ENCODE measurements around the gene TNFRSF8. TPM values are rescaled to one million over a fixed set of nuclear protein-coding genes. Genes with fewer than 3 reads are reported as not detected.
"Not testable (repeated sequence)": the region's sequence is repeated elsewhere in the genome, so short reads cannot be mapped to it uniquely, and the experiment has no call there.

The TNFRSF8 gene
- polyA plus RNA-seq, 1 experiment: 0.22 TPM

DNA sequence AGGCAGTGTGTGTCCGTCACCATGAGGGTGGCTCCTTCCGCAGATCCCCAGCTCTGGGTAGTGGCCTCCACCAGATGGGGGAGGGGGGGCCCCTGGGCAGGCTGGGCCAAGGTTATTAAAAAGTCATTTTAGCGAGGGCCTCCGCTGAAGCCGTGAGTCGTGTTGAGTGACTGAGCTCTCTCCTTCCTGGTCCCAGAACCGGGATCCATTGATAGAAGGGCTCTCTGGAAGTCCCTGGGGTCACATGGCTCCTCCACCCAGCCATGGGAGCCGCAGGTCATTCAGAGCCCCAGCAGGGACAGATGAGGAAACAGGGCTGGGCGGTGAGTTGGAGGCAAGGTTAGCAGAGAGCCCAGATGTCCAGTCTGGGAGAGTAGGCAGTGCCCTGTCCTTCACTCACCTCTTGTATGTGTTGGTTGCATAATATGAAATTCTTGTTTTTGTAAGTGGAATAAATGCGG, 30.9 kb upstream of the TNFRSF8 start:
- Histone ChIP-seq H3K9me3 (ENCODE audit: control insufficient read depth, insufficient read depth, low read length) (no peaks in the 10 kb centered on the region), H3K27ac (ENCODE audit: low read depth, low read length) (no peak overlapping the region), H3K27me3 (ENCODE audit: control insufficient read depth, insufficient read depth, low read length) (no peaks in the 10 kb centered on the region), H3K4me3 (ENCODE audit: low read depth, low read length) (no peak overlapping the region)
- ChIA-PET CTCF (interaction anchor here (1.4 to 1.7 kb wide), 2 partner anchors 12 to 47 kb away, joined by 5 to 8 read pairs; partner anchors contain the start of gene MIIP), POLR2A (interaction anchor here (1.6 kb wide), 1 partner anchor 124 kb away, joined by 8 read pairs; no protein-coding TSS in a partner anchor)
- TF ChIP-seq, protein P1, sequence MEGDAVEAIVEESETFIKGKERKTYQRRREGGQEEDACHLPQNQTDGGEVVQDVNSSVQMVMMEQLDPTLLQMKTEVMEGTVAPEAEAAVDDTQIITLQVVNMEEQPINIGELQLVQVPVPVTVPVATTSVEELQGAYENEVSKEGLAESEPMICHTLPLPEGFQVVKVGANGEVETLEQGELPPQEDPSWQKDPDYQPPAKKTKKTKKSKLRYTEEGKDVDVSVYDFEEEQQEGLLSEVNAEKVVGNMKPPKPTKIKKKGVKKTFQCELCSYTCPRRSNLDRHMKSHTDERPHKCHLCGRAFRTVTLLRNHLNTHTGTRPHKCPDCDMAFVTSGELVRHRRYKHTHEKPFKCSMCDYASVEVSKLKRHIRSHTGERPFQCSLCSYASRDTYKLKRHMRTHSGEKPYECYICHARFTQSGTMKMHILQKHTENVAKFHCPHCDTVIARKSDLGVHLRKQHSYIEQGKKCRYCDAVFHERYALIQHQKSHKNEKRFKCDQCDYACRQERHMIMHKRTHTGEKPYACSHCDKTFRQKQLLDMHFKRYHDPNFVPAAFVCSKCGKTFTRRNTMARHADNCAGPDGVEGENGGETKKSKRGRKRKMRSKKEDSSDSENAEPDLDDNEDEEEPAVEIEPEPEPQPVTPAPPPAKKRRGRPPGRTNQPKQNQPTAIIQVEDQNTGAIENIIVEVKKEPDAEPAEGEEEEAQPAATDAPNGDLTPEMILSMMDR (IDR thresholded peaks at IDR 0.05; ENCODE audit: low read depth, low read length): no peak
- no peak for DNase-seq (ENCODE audit: low read depth, low spot score)

DNA sequence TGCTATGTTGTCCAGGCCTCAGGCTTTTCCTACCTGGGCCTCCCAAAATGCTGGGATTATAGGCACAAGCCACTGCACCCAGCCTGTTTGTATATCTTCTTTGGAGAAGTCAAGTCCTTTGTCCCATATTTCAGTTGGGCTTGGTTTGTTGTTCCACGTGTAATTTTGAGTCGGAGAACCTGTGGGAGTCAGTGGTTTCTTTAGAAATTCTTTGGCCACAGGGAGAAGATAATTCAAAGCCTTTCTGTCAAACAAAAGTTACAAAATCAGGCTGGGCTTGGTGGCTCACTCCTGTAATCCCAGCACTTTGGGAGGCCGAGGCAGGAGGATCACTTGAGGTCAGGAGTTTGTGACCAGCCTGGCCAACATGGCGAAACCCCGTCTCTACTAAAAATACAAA, 29.7 kb upstream of the TNFRSF8 start:
- CTCF ChIA-PET: interaction anchor here (0.8 to 1.2 kb wide), 2 partner anchors 13 to 149 kb away, joined by 3 read pairs; no protein-coding TSS in a partner anchor
- POLR2A ChIA-PET; DNase-seq (ENCODE audit: low read depth, low spot score); H3K4me3 ChIP-seq (ENCODE audit: low read depth, low read length); H3K9me3 ChIP-seq (ENCODE audit: control insufficient read depth, insufficient read depth, low read length); H3K27ac ChIP-seq (ENCODE audit: low read depth, low read length); H3K27me3 ChIP-seq (ENCODE audit: control insufficient read depth, insufficient read depth, low read length): not testable (repeated sequence)

DNA sequence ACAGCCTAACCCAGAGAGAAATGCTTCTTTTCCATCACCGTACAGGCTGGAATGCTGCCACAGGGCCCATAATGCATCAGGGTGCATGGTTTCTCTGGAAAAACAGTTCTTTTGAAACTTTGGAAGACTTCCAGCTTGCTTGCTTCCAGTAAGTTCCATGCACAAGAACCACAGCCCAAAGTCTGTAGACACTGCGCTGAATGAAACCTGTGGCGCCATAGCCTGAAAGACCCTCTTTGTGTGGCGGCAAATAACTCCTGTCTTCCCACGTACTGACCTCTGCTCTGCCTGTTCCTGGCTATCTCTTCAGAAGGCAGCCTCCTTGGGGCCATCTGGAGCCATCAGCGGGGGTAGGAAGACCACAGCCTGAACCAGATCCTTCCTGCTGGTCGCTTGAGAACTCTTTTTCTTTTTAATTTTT, 28.7 kb upstream of the TNFRSF8 start:
- DNase-seq (ENCODE audit: low read depth, low spot score): no peak
- CTCF ChIA-PET: interaction anchor here (0.8 to 1.3 kb wide), 3 partner anchors 14 to 148 kb away, joined by 3 read pairs; no protein-coding TSS in a partner anchor
- TF ChIP-seq, protein P1 (IDR thresholded peaks at IDR 0.05; ENCODE audit: low read depth, low read length): no peak
- Histone ChIP-seq H3K4me3 (ENCODE audit: low read depth, low read length) (no peak overlapping the region), H3K27ac (ENCODE audit: low read depth, low read length) (no peak overlapping the region), H3K9me3 (ENCODE audit: control insufficient read depth, insufficient read depth, low read length) (no peaks in the 10 kb centered on the region), H3K27me3 (ENCODE audit: control insufficient read depth, insufficient read depth, low read length) (peaks cover 6% of the 10 kb centered on the region)
- POLR2A ChIA-PET: no interaction called here

DNA sequence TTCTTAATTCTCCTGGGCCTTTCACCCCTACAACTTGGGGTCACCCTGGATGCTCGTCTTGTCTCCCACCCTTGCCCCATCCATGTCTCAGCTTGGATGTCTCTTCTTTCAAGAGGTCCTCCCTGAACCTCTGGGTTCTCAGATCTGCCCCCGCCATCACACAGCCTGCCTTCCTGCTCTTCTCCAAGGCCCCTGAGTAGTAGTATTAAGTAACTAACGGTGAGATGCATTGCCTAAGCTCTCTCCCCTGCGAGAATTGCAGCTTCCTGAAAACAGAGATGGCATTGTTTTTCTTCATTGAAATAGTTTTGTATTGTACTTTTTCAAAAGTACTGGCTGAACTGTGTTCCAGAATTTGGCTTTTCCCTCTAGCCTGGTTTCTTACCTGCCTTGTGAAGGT, 27.8 kb upstream of the TNFRSF8 start:
- no peak overlapping the region for H3K27ac ChIP-seq (ENCODE audit: low read depth, low read length)
- H3K9me3 ChIP-seq (ENCODE audit: control insufficient read depth, insufficient read depth, low read length): no peaks in the 10 kb centered on the region
- ChIA-PET POLR2A (interaction anchor here (0.6 kb wide), 1 partner anchor 9 kb away, joined by 3 read pairs; no protein-coding TSS in a partner anchor), CTCF (interaction anchor here (1.3 to 1.4 kb wide), 2 partner anchors 43 to 44 kb away, joined by 3 read pairs; no protein-coding TSS in a partner anchor)
- H3K27me3 ChIP-seq (ENCODE audit: control insufficient read depth, insufficient read depth, low read length): peaks cover 6% of the 10 kb centered on the region
- H3K4me3 ChIP-seq (ENCODE audit: low read depth, low read length): no peak overlapping the region
- no peak for DNase-seq (ENCODE audit: low read depth, low spot score)
- TF ChIP-seq, protein P1 (IDR thresholded peaks at IDR 0.05; ENCODE audit: low read depth, low read length): no peak

DNA sequence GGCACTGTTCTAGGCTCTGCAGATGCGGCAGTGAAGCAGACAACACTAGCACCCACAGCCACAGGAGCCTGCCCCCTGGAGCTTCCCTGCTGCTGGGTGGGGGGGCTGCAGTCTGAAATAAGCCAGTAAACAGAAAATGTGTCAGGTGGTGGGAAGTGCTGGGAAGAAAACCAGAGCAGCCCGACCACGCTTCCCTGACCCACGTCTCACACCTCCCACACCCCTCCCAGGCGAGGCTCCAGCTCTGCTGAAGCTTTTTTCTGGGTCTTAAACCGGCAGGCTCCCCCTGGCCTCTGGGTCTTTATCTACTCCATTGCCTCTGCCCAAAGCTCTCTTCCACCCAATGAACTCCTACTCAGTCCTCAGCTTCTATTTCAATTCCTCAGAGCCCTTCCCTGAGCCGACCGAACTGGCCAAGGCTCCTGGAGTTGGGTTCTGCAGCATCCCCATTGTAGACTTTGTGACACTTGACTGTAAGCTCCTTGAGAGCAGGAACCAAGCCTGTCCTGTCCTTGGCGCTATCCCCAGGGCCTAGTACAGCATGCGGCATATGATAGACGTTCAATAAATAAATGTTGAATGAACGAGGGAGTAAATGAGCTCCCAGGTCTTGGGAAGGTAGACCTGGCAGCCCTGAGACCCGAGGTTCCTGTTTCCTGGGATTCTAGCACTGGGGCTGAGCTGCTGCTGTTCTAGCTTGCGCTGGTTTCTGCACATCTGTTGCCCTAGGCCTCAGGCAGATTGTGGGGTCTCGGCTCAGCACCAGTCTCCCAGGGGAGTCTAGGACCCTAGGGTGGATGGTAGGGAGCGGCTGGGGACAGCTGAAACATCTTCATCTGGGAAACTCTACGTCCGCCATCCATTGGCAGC, 25.4 kb upstream of the TNFRSF8 start:
- H3K4me3 ChIP-seq (ENCODE audit: low read depth, low read length): no peak overlapping the region
- DNase-seq (ENCODE audit: low read depth, low spot score): no peak
- no peaks in the 10 kb centered on the region for H3K9me3 ChIP-seq (ENCODE audit: control insufficient read depth, insufficient read depth, low read length)
- H3K27ac ChIP-seq (ENCODE audit: low read depth, low read length): no peak overlapping the region
- POLR2A ChIA-PET: interaction anchor here (0.6 to 1.4 kb wide), 5 partner anchors 15 to 130 kb away, joined by 3 to 6 read pairs (median 4); no protein-coding TSS in a partner anchor
- TF ChIP-seq, protein P1 (IDR thresholded peaks at IDR 0.05; ENCODE audit: low read depth, low read length): no peak
- peaks cover 6% of the 10 kb centered on the region for H3K27me3 ChIP-seq (ENCODE audit: control insufficient read depth, insufficient read depth, low read length)
- CTCF ChIA-PET: interaction anchor here (1.1 to 1.6 kb wide), 2 partner anchors 41 to 58 kb away, joined by 3 to 6 read pairs; partner anchors contain the start of gene MFN2
